ENCODE data around the gene C6orf15.
A peak's percentile ranks its signal among the peaks of the same experiment; 100 is the strongest.

Gene C6orf15

DNA sequence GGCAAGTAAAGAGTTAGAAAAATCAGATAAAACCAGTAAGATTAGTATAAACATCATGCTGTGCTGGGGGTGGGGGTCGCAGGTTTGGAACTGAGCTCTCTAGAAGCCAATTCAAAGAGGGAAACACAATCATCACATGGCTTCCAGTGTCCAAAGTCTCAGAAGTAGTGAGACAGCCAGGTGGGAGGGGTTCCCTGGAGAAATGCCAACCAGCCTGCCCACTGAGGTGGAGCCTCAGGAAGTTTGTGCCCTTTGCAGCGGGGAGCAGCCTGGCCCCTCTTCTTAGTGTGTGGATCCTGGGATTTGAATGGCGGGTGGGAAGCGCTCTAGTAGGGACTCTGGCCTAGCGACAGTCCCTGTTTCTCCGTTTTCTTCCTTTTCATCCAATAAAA lies 21.4 kb downstream of the C6orf15 start:
- H3K27ac ChIP-seq (ENCODE audit: low read depth, low read length), result no peak overlapping the region
- H3K4me1 ChIP-seq (ENCODE audit: control insufficient read depth in 1 of 2, insufficient read depth in 2 of 2, low read length in 2 of 2), result peaks cover 21 to 24% of the 10 kb centered on the region in 2 donors
- no peaks in the 10 kb centered on the region for H3K36me3 ChIP-seq (ENCODE audit: control insufficient read depth in 1 of 2, insufficient read depth in 2 of 2, low read length in 2 of 2)
- no peak overlapping the region for H3K9ac ChIP-seq (ENCODE audit: low read depth in 1 of 2, low read length in 2 of 2)
- peaks cover 0 to 6% of the 10 kb centered on the region in 2 donors for H3K27me3 ChIP-seq (ENCODE audit: control insufficient read depth in 1 of 2, insufficient read depth in 2 of 2, low read length in 2 of 2)
- no peak overlapping the region for H3K4me3 ChIP-seq (ENCODE audit: low read depth in 1 of 2, low read length in 2 of 2)
- H3K9me3 ChIP-seq (ENCODE audit: control insufficient read depth in 1 of 2, low read length in 2 of 2), result no peaks in the 10 kb centered on the region

DNA sequence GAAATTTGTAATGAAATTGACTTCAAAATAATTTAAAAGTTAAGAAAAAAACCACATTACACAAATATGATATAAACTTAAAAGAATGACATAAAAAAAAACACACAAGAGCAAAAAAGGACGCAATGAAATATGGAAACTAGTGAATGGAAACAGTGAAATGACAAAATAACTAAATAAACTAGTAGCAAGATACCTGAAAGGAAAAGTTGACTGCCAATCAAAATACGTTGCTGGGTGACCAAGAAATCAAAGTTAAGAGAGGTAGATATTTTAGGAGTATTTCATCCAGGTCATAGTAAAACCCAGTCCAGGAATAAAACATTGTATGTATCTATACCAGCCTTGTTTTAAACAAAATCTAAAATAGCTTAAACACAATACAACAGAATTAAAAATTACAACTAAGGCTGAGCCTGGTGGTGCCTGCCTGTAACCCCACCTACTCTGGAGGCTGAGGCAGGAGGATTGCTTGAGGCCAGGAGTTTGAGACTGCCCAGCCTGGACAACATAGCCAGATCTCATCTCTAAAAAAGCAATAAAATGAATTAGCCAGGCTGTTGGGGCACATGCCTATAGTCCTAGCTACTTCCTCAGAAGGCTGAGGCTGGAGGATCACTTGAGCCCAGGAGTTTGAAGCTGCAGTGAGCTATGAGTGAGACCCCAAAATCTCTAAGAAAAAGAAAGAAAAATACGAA lies 22.0 kb downstream of the C6orf15 start:
- Histone ChIP-seq H3K4me1 (ENCODE audit: control insufficient read depth in 1 of 2, insufficient read depth in 2 of 2, low read length in 2 of 2) (peaks cover 21 to 24% of the 10 kb centered on the region in 2 donors), H3K27me3 (ENCODE audit: control insufficient read depth in 1 of 2, insufficient read depth in 2 of 2, low read length in 2 of 2) (peaks cover 0 to 10% of the 10 kb centered on the region in 2 donors), H3K4me3 (ENCODE audit: low read depth in 1 of 2, low read length in 2 of 2) (no peak overlapping the region), H3K27ac (ENCODE audit: low read depth, low read length) (no peak overlapping the region), H3K9ac (ENCODE audit: low read depth in 1 of 2, low read length in 2 of 2) (no peak overlapping the region), H3K9me3 (ENCODE audit: control insufficient read depth in 1 of 2, low read length in 2 of 2) (no peaks in the 10 kb centered on the region), H3K36me3 (ENCODE audit: control insufficient read depth in 1 of 2, insufficient read depth in 2 of 2, low read length in 2 of 2) (no peaks in the 10 kb centered on the region)

DNA sequence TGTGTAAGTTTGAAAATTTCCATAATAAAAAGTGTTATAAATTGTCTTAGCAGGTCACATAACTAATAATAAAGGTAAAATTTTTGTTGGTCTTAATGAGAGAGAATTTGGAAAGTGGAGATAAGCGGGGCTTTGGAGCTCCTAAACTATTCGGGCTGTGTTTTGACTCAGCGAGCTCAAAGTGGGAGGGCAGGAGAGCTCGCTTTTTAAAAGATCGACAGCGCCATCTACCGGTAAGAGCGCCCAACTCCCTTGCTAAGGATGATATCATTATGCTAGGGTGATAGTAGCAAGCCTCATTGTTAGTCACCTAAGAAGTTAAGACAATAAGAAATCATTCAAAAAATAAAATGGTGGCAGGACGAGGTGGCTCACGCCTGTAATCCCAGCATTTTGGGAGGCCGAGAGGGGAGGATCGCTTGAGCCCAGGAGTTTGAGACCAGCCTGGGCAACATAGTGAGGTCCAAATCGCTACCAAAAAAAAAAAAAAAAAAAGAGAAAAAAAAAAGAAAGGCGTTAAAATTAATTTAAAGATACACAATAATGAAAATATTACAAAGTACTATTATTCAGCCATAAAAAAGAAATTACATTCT lies 24.8 kb downstream of the C6orf15 start:
- H3K27ac ChIP-seq (ENCODE audit: low read depth, low read length), result no peak overlapping the region
- no peak overlapping the region for H3K4me3 ChIP-seq (ENCODE audit: low read depth in 1 of 2, low read length in 2 of 2)
- peaks cover 0 to 4% of the 10 kb centered on the region in 2 donors for H3K27me3 ChIP-seq (ENCODE audit: control insufficient read depth in 1 of 2, insufficient read depth in 2 of 2, low read length in 2 of 2)
- no peaks in the 10 kb centered on the region for H3K36me3 ChIP-seq (ENCODE audit: control insufficient read depth in 1 of 2, insufficient read depth in 2 of 2, low read length in 2 of 2)
- H3K4me1 ChIP-seq (ENCODE audit: control insufficient read depth in 1 of 2, insufficient read depth in 2 of 2, low read length in 2 of 2), result peaks cover 11 to 19% of the 10 kb centered on the region in 2 donors
- H3K9me3 ChIP-seq (ENCODE audit: control insufficient read depth in 1 of 2, low read length in 2 of 2), result no peaks in the 10 kb centered on the region
- H3K9ac ChIP-seq (ENCODE audit: low read depth in 1 of 2, low read length in 2 of 2), result no peak overlapping the region

DNA sequence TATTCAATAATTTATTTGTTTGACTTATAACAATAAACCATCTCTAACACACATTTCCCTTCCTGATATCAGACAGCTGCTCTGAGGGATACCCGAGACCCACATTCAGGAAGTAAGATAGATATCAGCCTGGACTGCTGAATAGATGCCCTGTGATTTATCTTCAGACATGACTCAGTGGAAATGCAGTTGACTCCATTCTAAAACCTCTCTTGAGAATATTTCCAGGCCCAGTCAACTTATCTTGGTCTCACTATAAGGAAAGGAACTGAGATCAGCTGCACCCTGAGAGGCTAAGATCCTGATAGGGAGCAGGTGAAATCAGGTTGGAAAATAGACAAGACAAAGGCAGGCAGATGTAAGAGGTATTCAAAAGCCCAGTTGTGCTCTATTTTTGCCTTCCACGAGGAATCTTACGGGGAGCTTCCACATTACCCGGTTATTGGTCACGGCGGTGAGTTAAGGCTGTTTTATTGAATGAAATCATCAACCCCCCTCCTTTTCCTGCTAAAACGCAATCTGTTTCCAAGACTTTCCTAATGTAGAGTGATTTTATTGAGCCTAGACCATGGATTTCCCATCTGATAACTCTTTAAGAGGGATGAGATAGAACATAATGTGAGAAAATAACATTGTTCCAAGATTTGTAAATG lies 25.5 kb downstream of the C6orf15 start:
- Histone ChIP-seq H3K27ac (ENCODE audit: low read depth, low read length) (no peak overlapping the region), H3K27me3 (ENCODE audit: control insufficient read depth in 1 of 2, insufficient read depth in 2 of 2, low read length in 2 of 2) (peaks cover 0 to 4% of the 10 kb centered on the region in 2 donors), H3K4me1 (ENCODE audit: control insufficient read depth in 1 of 2, insufficient read depth in 2 of 2, low read length in 2 of 2) (peaks cover 11 to 16% of the 10 kb centered on the region in 2 donors), H3K4me3 (ENCODE audit: low read depth in 1 of 2, low read length in 2 of 2) (no peak overlapping the region), H3K9ac (ENCODE audit: low read depth in 1 of 2, low read length in 2 of 2) (no peak overlapping the region), H3K9me3 (ENCODE audit: control insufficient read depth in 1 of 2, low read length in 2 of 2) (no peaks in the 10 kb centered on the region), H3K36me3 (ENCODE audit: control insufficient read depth in 1 of 2, insufficient read depth in 2 of 2, low read length in 2 of 2) (no peaks in the 10 kb centered on the region)

DNA sequence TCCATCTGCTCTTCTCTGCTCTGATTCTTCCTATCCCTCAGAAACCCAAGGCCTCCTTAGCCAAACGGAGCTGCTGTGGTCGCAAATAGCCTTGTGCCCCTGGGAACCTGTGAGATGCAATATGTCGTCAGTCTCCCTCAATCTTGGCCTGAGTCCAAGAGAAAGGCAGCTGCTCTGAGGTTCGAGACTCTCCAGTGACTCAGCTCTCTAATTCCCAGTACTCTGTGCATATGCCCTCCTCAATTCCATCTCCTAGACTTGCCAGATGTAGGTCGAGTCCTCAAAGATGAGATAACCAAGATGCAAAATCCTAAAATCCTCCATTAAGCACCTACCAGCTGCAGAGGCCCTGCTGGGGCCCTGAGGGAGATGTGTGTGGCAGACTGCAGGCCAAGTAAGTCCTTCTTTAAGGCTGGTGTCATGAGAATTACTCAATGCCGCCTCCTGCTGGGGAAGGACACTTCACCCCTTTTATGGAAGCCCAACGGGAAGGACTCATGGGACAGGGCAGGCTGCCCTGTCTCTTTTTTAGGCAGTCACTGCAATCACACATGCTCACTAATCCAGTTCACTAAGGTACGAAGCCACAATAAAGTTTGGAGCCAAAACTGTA lies 28.5 kb downstream of the C6orf15 start:
- H3K9ac ChIP-seq (ENCODE audit: low read depth in 1 of 2, low read length in 2 of 2), result no peak overlapping the region
- H3K4me1 ChIP-seq (ENCODE audit: control insufficient read depth in 1 of 2, insufficient read depth in 2 of 2, low read length in 2 of 2), result peaks cover 11 to 14% of the 10 kb centered on the region in 2 donors

DNA sequence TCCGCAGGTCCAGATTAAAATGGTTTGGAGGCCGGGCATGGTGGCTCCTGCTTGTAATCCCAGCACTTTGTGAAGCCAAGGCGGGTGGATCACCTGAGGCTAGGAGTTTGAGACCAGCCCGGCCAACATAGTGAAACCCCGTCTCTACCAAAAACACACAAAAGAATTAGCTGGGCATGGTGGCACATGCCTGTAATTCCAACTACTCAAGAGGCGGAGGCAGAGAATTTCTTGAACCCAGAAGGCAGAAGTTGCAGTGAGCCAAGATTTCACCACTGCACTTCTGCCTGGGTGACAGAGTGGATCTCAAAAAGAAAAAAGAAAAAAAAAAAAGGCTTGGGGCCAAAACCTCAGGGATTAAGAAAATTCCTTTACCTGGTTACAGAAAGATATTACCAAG lies 30.5 kb downstream of the C6orf15 start:
- Histone ChIP-seq H3K9me3 (ENCODE audit: control insufficient read depth in 1 of 2, low read length in 2 of 2) (no peaks in the 10 kb centered on the region), H3K36me3 (ENCODE audit: control insufficient read depth in 1 of 2, insufficient read depth in 2 of 2, low read length in 2 of 2) (no peaks in the 10 kb centered on the region), H3K4me1 (ENCODE audit: control insufficient read depth in 1 of 2, insufficient read depth in 2 of 2, low read length in 2 of 2) (peaks cover 5 to 9% of the 10 kb centered on the region in 2 donors), H3K27ac (ENCODE audit: low read depth, low read length) (no peak overlapping the region), H3K4me3 (ENCODE audit: low read depth in 1 of 2, low read length in 2 of 2) (no peak overlapping the region), H3K9ac (ENCODE audit: low read depth in 1 of 2, low read length in 2 of 2) (no peak overlapping the region), H3K27me3 (ENCODE audit: control insufficient read depth in 1 of 2, insufficient read depth in 2 of 2, low read length in 2 of 2) (peaks cover 0 to 4% of the 10 kb centered on the region in 2 donors)

More for the DNA sequence above, 28.5 kb downstream of the C6orf15 start:
- no peak overlapping the region for H3K4me3 ChIP-seq (ENCODE audit: low read depth in 1 of 2, low read length in 2 of 2)
- H3K9me3 ChIP-seq (ENCODE audit: control insufficient read depth in 1 of 2, low read length in 2 of 2), result no peaks in the 10 kb centered on the region
- no peak overlapping the region for H3K27ac ChIP-seq (ENCODE audit: low read depth, low read length)
- H3K27me3 ChIP-seq (ENCODE audit: control insufficient read depth in 1 of 2, insufficient read depth in 2 of 2, low read length in 2 of 2), result peaks cover 0 to 4% of the 10 kb centered on the region in 2 donors
- H3K36me3 ChIP-seq (ENCODE audit: control insufficient read depth in 1 of 2, insufficient read depth in 2 of 2, low read length in 2 of 2), result no peaks in the 10 kb centered on the region

DNA sequence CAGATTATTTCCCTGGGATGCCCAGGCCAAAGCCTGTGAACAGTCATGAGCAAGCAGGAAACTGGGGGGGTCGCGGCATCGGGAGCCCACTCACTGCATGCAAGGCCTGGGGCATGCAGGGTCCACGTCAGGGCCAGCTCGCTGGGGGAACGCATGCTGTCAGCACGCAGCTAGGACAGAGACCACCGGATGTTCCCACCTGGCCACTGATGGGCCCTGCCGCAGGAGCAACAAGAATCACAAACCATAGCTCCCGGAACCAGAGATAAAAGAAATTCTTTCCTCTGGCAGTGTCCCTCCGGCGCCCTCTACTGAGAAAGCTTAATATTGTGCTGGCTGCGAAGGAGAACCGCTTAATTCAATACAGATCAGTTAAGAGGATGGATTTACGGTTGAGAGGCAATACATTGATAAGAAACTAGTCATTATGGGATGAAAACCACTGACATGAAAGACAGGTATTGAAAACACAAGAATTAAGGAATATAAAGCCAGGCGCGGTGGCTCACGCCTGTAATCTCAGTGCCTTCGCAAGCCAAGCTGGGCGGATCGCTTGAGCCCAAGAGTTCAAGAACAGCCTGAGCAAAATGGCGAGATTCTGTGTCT lies 32.6 kb downstream of the C6orf15 start:
- H3K9ac ChIP-seq (ENCODE audit: low read depth in 1 of 2, low read length in 2 of 2), result peak overlapping the region; percentile 21 to 29
- H3K36me3 ChIP-seq (ENCODE audit: control insufficient read depth in 1 of 2, insufficient read depth in 2 of 2, low read length in 2 of 2), result no peaks in the 10 kb centered on the region

DNA sequence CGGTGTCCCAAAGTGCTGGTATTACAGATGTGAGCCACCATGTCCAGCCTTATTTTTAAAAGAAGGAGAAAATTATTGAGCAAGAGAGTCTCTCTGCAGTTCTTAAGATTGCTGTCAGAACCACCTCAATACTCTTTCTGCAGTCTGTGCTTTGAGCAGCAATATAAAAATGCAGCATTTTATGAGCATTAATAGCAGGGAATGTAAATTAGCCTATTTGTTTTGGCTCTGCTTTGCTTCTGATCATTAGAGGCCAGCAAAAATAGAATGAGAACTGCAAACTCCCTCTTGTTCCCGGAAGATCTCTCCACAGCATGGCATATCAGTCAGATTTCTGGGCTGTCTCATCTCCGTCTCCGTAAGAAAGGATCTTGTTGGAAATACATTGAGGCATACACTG lies 35.8 kb downstream of the C6orf15 start:
- no peaks in the 10 kb centered on the region for H3K36me3 ChIP-seq (ENCODE audit: control insufficient read depth in 1 of 2, insufficient read depth in 2 of 2, low read length in 2 of 2)
- no peak overlapping the region for H3K27ac ChIP-seq (ENCODE audit: low read depth, low read length)
- no peak overlapping the region for H3K9ac ChIP-seq (ENCODE audit: low read depth in 1 of 2, low read length in 2 of 2)
- H3K27me3 ChIP-seq (ENCODE audit: control insufficient read depth in 1 of 2, insufficient read depth in 2 of 2, low read length in 2 of 2), result no peaks in the 10 kb centered on the region
- no peaks in the 10 kb centered on the region for H3K9me3 ChIP-seq (ENCODE audit: control insufficient read depth in 1 of 2, low read length in 2 of 2)
- peaks cover 0 to 3% of the 10 kb centered on the region in 2 donors for H3K4me1 ChIP-seq (ENCODE audit: control insufficient read depth in 1 of 2, insufficient read depth in 2 of 2, low read length in 2 of 2)
- H3K4me3 ChIP-seq (ENCODE audit: low read depth in 1 of 2, low read length in 2 of 2), result no peak overlapping the region

More for the DNA sequence above, 32.6 kb downstream of the C6orf15 start:
- Histone ChIP-seq H3K27me3 (ENCODE audit: control insufficient read depth in 1 of 2, insufficient read depth in 2 of 2, low read length in 2 of 2) (no peaks in the 10 kb centered on the region), H3K27ac (ENCODE audit: low read depth, low read length) (no peak overlapping the region), H3K4me1 (ENCODE audit: control insufficient read depth in 1 of 2, insufficient read depth in 2 of 2, low read length in 2 of 2) (peaks cover 0 to 3% of the 10 kb centered on the region in 2 donors), H3K4me3 (ENCODE audit: low read depth in 1 of 2, low read length in 2 of 2) (peak overlapping the region in 1 of 2 donors; percentile 18), H3K9me3 (ENCODE audit: control insufficient read depth in 1 of 2, low read length in 2 of 2) (no peaks in the 10 kb centered on the region)

DNA sequence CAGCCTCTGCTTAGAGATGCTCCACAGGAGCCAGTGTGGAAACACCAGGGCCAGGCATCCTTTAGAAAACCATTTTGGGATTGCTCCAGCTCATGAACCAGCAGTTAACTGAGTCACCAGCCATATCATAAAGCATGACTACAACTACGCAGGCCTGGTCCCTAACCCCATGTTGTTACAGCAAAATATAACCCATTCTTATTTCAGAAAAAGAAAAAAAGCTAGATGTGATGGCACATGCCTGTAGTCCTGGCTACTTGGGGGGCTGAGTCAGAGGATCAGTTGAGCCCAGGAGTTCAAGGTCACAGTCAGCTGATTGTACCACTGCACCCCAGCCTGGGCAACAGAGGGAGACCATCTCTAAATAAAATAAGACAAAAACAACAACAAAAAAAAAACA lies 36.8 kb downstream of the C6orf15 start:
- Histone ChIP-seq H3K9ac (ENCODE audit: low read depth in 1 of 2, low read length in 2 of 2) (no peak overlapping the region), H3K9me3 (ENCODE audit: control insufficient read depth in 1 of 2, low read length in 2 of 2) (no peaks in the 10 kb centered on the region), H3K27me3 (ENCODE audit: control insufficient read depth in 1 of 2, insufficient read depth in 2 of 2, low read length in 2 of 2) (no peaks in the 10 kb centered on the region), H3K36me3 (ENCODE audit: control insufficient read depth in 1 of 2, insufficient read depth in 2 of 2, low read length in 2 of 2) (no peaks in the 10 kb centered on the region), H3K27ac (ENCODE audit: low read depth, low read length) (no peak overlapping the region), H3K4me3 (ENCODE audit: low read depth in 1 of 2, low read length in 2 of 2) (no peak overlapping the region), H3K4me1 (ENCODE audit: control insufficient read depth in 1 of 2, insufficient read depth in 2 of 2, low read length in 2 of 2) (peaks cover 0 to 3% of the 10 kb centered on the region in 2 donors)
